ENCODE data around the gene ADAP1.

GRCh38 chr7:922334-923107 lies 32.0 kb downstream of the ADAP1 start:
- TF ChIP-seq CTCF (IDR thresholded peaks at IDR 0.05), result no peak
- no peak for TF ChIP-seq POLR2A (IDR thresholded peaks at IDR 0.05)

Measured in lower leg skin (tissue), 3 donors.